Frontal cortex (tissue), 4 donors: ENCODE data around the gene HHLA2. TPM values are rescaled to one million over a fixed set of nuclear protein-coding genes. Genes with fewer than 3 reads are reported as not detected.
"Not testable (repeated sequence)": the region's sequence is repeated elsewhere in the genome, so short reads cannot be mapped to it uniquely, and the experiment has no call there.

Experiments used
- DNase-seq, 2 donors: peaks; one replicate each; pipeline ENCODE4 v3.0.0; 2012; ENCODE audit warnings: low spot score in 2 of 2
- FAIRE-seq: peaks from 2 replicates; lab custom pipeline; 2012; peaks lifted over from hg19 to GRCh38; lab: Jason Lieb, UNC
- total RNA-seq: library from RNA; depleted of rRNA; stranded (reverse); fragments of >200 nt; gene quantifications from one replicate; pipeline ENCODE4 v1.2.3, GENCODE V29; 2014
- donor health status: control.
- donor health status: control.
- donor health status: control.

The HHLA2 gene
- not detected for total RNA-seq

- DNase-seq = no peak
- no peak for FAIRE-seq
Measured at GRCh38 chr3:108296239-108296638, at the start of gene HHLA2. Gene HHLA2, plus strand, starts transcription at chr3:108296548. Its CDS starts 55,266 bp downstream, at chr3:108351814.

- no peak for FAIRE-seq
- no peak for DNase-seq
Measured at GRCh38 chr3:108250626-108251025, 45.7 kb upstream of the HHLA2 start.

- DNase-seq = no peak
- no peak for FAIRE-seq
Measured at GRCh38 chr3:108251265-108251664, 45.1 kb upstream of the HHLA2 start.

GRCh38 chr3:108251844-108252243 is 44.5 kb upstream of the HHLA2 start:
- DNase-seq = no peak

GRCh38 chr3:108255131-108255530 is 41.2 kb upstream of the HHLA2 start:
- no peak for FAIRE-seq
- no peak for DNase-seq

More at GRCh38 chr3:108251844-108252243, 44.5 kb upstream of the HHLA2 start:
- FAIRE-seq = no peak

- DNase-seq, FAIRE-seq: not testable (repeated sequence)
Measured at GRCh38 chr3:108264534-108265298, 31.6 kb upstream of the HHLA2 start.

- not testable (repeated sequence) for FAIRE-seq, DNase-seq
Measured at GRCh38 chr3:108268235-108268634, 28.1 kb upstream of the HHLA2 start.

GRCh38 chr3:108271626-108272025 is 24.7 kb upstream of the HHLA2 start:
- no peak for FAIRE-seq
- DNase-seq = no peak

- FAIRE-seq, DNase-seq: not testable (repeated sequence)
Measured at GRCh38 chr3:108279066-108279465, 17.3 kb upstream of the HHLA2 start.

- FAIRE-seq (no peak), DNase-seq (no peak)
Measured at GRCh38 chr3:108280476-108280875, 15.9 kb upstream of the HHLA2 start.

- FAIRE-seq = no peak
- DNase-seq = no peak
Measured at GRCh38 chr3:108281670-108282069, 14.7 kb upstream of the HHLA2 start.

GRCh38 chr3:108283006-108283405 is 13.3 kb upstream of the HHLA2 start:
- DNase-seq = no peak
- no peak for FAIRE-seq

- FAIRE-seq (no peak), DNase-seq (no peak)
Measured at GRCh38 chr3:108283989-108284388, 12.4 kb upstream of the HHLA2 start.

GRCh38 chr3:108285176-108285575 is 11.2 kb upstream of the HHLA2 start:
- DNase-seq = no peak
- FAIRE-seq = no peak

GRCh38 chr3:108287146-108287545 is 9.2 kb upstream of the HHLA2 start:
- FAIRE-seq (no peak), DNase-seq (no peak)

GRCh38 chr3:108288193-108288592 is 8.2 kb upstream of the HHLA2 start:
- DNase-seq, FAIRE-seq: not testable (repeated sequence)

GRCh38 chr3:108289159-108289558 is 7.2 kb upstream of the HHLA2 start:
- no peak for DNase-seq
- FAIRE-seq = no peak

GRCh38 chr3:108292450-108292849 is 3.9 kb upstream of the HHLA2 start:
- DNase-seq = no peak

GRCh38 chr3:108292905-108293328 is 3.4 kb upstream of the HHLA2 start:
- DNase-seq (no peak), FAIRE-seq (no peak)

More at GRCh38 chr3:108292450-108292849, 3.9 kb upstream of the HHLA2 start:
- FAIRE-seq = no peak

GRCh38 chr3:108293858-108294257 is 2.5 kb upstream of the HHLA2 start:
- FAIRE-seq = no peak
- DNase-seq = no peak

- FAIRE-seq = no peak
- no peak for DNase-seq
Measured at GRCh38 chr3:108295421-108296175, 750 bp upstream of the HHLA2 start.
